HepG2 (cell line): ENCODE measurements around the gene TNK1. TPM values are rescaled to one million over a fixed set of nuclear protein-coding genes. Genes with fewer than 3 reads are reported as not detected.

Source experiments
- ATAC-seq: fragments of 200-7000 bp; cut with Tn5 transposase; 3 replicates; pipeline ENCODE4 v1.9.1; 2020; ENCODE audit warnings: mild to moderate bottlenecking, moderate library complexity
- BruUV-seq: library from RNA; stranded (reverse); fragments of 400-500 nt; replicated peaks from 2 replicates; lab custom pipeline; 2021; lab: Mats Ljungman, UMichigan
- CTCF ChIA-PET: fragments of 300-600 bp; formaldehyde crosslinking; extraction: SDS; loops from one replicate; lab custom pipeline; 2021; ENCODE audit warnings: low total read pairs, inconsistent platforms, low intra/inter-chr PET ratio; lab: Yijun Ruan, JAX
- POLR2A ChIA-PET: fragments of 350-600 bp; sonication (Branson Sonifier 250); formaldehyde crosslinking; loops from one replicate; lab custom pipeline; 2020; ENCODE audit warnings: antibody characterized with exemption, inconsistent platforms; lab: Yijun Ruan, JAX
- DNase-seq: peaks from one replicate; pipeline ENCODE4 v3.0.0-alpha.2; 2015; ENCODE audit warnings: low spot score
- FAIRE-seq: peaks from 3 replicates; lab custom pipeline; 2011; peaks lifted over from hg19 to GRCh38; lab: Jason Lieb, UNC
- H2AFZ ChIP-seq: one replicate; pipeline ENCODE4 v1.6.1; 2011; ENCODE audit warnings: low read length, inconsistent platforms
- H3K27ac ChIP-seq: fragments of 300-600 bp; 3 replicates; pipeline ENCODE4 v1.8.0; 2011; ENCODE audit warnings: mixed run types, mild to moderate bottlenecking, mixed read lengths, low read length, inconsistent platforms; ENCODE audit not compliant: insufficient read depth; ENCODE audit errors: extremely low read length
- H3K27me3 ChIP-seq, 2 experiments: fragments of 200-600 bp in 1 of 2; 2 replicates in 1 of 2; 3 replicates in 1 of 2; pipeline versions ENCODE4 v1.6.0 to v1.8.0; 2011; ENCODE audit warnings: low read length in 2 of 2, mild to moderate bottlenecking in 2 of 2, moderate library complexity in 2 of 2, inconsistent platforms in 1 of 2; ENCODE audit not compliant: insufficient read depth in 2 of 2, control insufficient read depth in 1 of 2
- H3K36me3 ChIP-seq, 2 experiments: fragments of 200-600 bp in 1 of 2; replicated peaks in 1 of 2; 2 replicates in 1 of 2; 3 replicates in 1 of 2; pipeline versions ENCODE4 v1.5.1 to v1.8.0; 2011; ENCODE audit warnings: low read length in 2 of 2, inconsistent platforms in 1 of 2; ENCODE audit not compliant: insufficient read depth in 2 of 2, control insufficient read depth in 1 of 2
- H3K4me1 ChIP-seq: 2 replicates; pipeline ENCODE4 v1.5.1; 2012; ENCODE audit warnings: low read length, inconsistent platforms; ENCODE audit not compliant: insufficient read depth
- H3K4me2 ChIP-seq: 2 replicates; pipeline ENCODE4 v1.6.0; 2011; ENCODE audit warnings: low read depth, low read length, inconsistent platforms
- H3K4me3 ChIP-seq, 3 experiments: fragments of 200-600 bp in 1 of 3; sonication (generic), shearing (Covaris generic) in 1 of 3; replicated peaks in 1 of 3; 2 replicates each; pipeline ENCODE4 v1.5.1; 2011 to 2016; ENCODE audit warnings: low read length in 3 of 3, inconsistent platforms in 2 of 3, low read depth in 2 of 3, mild to moderate bottlenecking in 2 of 3, control low read depth in 1 of 3, mixed read lengths in 1 of 3; ENCODE audit not compliant: insufficient read depth in 1 of 3
- H3K79me2 ChIP-seq: one replicate; pipeline ENCODE4 v1.6.1; 2011; ENCODE audit warnings: low read length, inconsistent platforms; ENCODE audit not compliant: insufficient read depth
- H3K9ac ChIP-seq: 2 replicates; pipeline ENCODE4 v1.6.0; 2011; ENCODE audit warnings: mild to moderate bottlenecking, low read depth, low read length, inconsistent platforms; ENCODE audit not compliant: insufficient read depth
- H3K9me3 ChIP-seq: 2 replicates; pipeline ENCODE4 v1.5.1; 2012; ENCODE audit warnings: mild to moderate bottlenecking, low read length
- H4K20me1 ChIP-seq: 2 replicates; pipeline ENCODE4 v1.6.0; 2011; ENCODE audit warnings: inconsistent platforms, mild to moderate bottlenecking, low read length, moderate library complexity; ENCODE audit not compliant: insufficient read depth
- ARID2 ChIP-seq: sonication (generic); formaldehyde crosslinking; IDR thresholded peaks from 2 replicates; pipeline ENCODE4 v1.8.1; 2022; ENCODE audit warnings: mild to moderate bottlenecking, missing genetic modification reagents, borderline replicate concordance
- BHLHE40 ChIP-seq: IDR thresholded peaks from 2 replicates; pipeline ENCODE4 v1.6.1; 2011; ENCODE audit warnings: low read length, improper control_type of control experiment
- CTCF ChIP-seq: sonication (generic); formaldehyde crosslinking; IDR thresholded peaks from 2 replicates; pipeline ENCODE4 v1.5.0; 2020; ENCODE audit warnings: mild to moderate bottlenecking, missing genetic modification reagents, moderate library complexity
- DMTF1 ChIP-seq: sonication (generic); formaldehyde crosslinking; IDR thresholded peaks from 2 replicates; pipeline ENCODE4 v1.4.0; 2020; ENCODE audit warnings: mild to moderate bottlenecking, missing genetic modification reagents
- HOXA9 ChIP-seq: sonication (generic); formaldehyde crosslinking; IDR thresholded peaks from 2 replicates; pipeline ENCODE4 v1.8.1; 2022; ENCODE audit warnings: missing genetic modification reagents, mild to moderate bottlenecking, moderate library complexity, borderline replicate concordance
- JARID2 ChIP-seq: sonication (generic); formaldehyde crosslinking; IDR thresholded peaks from 2 replicates; pipeline ENCODE4 v1.8.1; 2023; ENCODE audit warnings: missing genetic modification reagents, inconsistent platforms; ENCODE audit not compliant: insufficient replicate concordance
- NAIF1 ChIP-seq: sonication (generic); formaldehyde crosslinking; IDR thresholded peaks from 2 replicates; pipeline ENCODE4 v1.5.0; 2020; ENCODE audit warnings: mild to moderate bottlenecking, missing genetic modification reagents, borderline replicate concordance
- NFAT5 ChIP-seq: sonication (generic); formaldehyde crosslinking; IDR thresholded peaks from 2 replicates; pipeline ENCODE4 v1.4.0; 2020; ENCODE audit warnings: missing genetic modification reagents
- NR2C2 ChIP-seq: sonication (generic); formaldehyde crosslinking; IDR thresholded peaks from 2 replicates; pipeline ENCODE4 v1.4.0; 2020; ENCODE audit warnings: missing genetic modification reagents, mild to moderate bottlenecking, moderate library complexity, borderline replicate concordance
- PITX1 ChIP-seq: sonication (generic); formaldehyde crosslinking; IDR thresholded peaks from 2 replicates; pipeline ENCODE4 v1.5.1; 2020; ENCODE audit warnings: mild to moderate bottlenecking, missing genetic modification reagents
- RBAK ChIP-seq: sonication (generic); formaldehyde crosslinking; IDR thresholded peaks from 2 replicates; pipeline ENCODE4 v1.5.1; 2020; ENCODE audit warnings: mild to moderate bottlenecking, missing genetic modification reagents
- SALL2 ChIP-seq: sonication (generic); formaldehyde crosslinking; IDR thresholded peaks from 2 replicates; pipeline ENCODE4 v1.8.1; 2023; ENCODE audit warnings: mild to moderate bottlenecking, missing genetic modification reagents, inconsistent platforms
- SIN3B ChIP-seq: fragments of 150-350 bp; IDR thresholded peaks from 2 replicates; pipeline ENCODE4 v1.6.1; 2014; ENCODE audit warnings: low read length
- STAG1 ChIP-seq: sonication (generic); formaldehyde crosslinking; IDR thresholded peaks from 2 replicates; pipeline ENCODE4 v1.4.0; 2020; ENCODE audit warnings: missing genetic modification reagents
- ZBTB3 ChIP-seq: sonication (generic); formaldehyde crosslinking; IDR thresholded peaks from 2 replicates; pipeline ENCODE4 v1.4.0; 2020; ENCODE audit warnings: low read depth, mild to moderate bottlenecking, moderate library complexity, missing genetic modification reagents, borderline replicate concordance
- ZNF224 ChIP-seq: sonication (generic); formaldehyde crosslinking; IDR thresholded peaks from 2 replicates; pipeline ENCODE4 v1.5.0; 2020; ENCODE audit warnings: mild to moderate bottlenecking, missing genetic modification reagents
- ZNF446 ChIP-seq: sonication (generic); formaldehyde crosslinking; IDR thresholded peaks from 2 replicates; pipeline ENCODE4 v1.5.0; 2020; ENCODE audit warnings: mild to moderate bottlenecking, missing genetic modification reagents
- WGBS: methylation state at CpG from one replicate; pipeline ENCODE4 v1.1.6; 2017; ENCODE audit warnings: low lambda C conversion rate; 5-methylcytosine and 5-hydroxymethylcytosine counted together
- in situ Hi-C: cut with HindIII; loops from 2 replicates; pipeline ENCODE4 v1.10.0; 2017; ENCODE audit warnings: low pct_unique_long_range_greater_than_20kb; ENCODE audit not compliant: extremely low pct_ligation_motif_present
- intact Hi-C: fragments of 100-400 bp; cut with micrococcal nuclease; formaldehyde crosslinking; loops from one replicate; pipeline ENCODE4 v1.10.0; 2022; ENCODE audit not compliant: unreplicated experiment
- polyA plus RNA-seq, 8 experiments: library from polyadenylated mRNA; depleted of rRNA in 3 of 8; stranded (reverse) in 7 of 8; unstranded in 1 of 8; fragments of >200 nt; fragmentation: Illumina TruSeq in 4 of 8; extraction: Trizol in 4 of 8; gene quantifications; 2 replicates each; pipeline versions ENCODE4 v1.2.1 to v1.2.3, GENCODE V29; 2011 to 2016; ENCODE audit warnings: low read depth in 4 of 8, missing spikeins in 1 of 8, mixed read lengths in 1 of 8; ENCODE audit not compliant: insufficient read depth in 1 of 8
- total RNA-seq, 5 experiments: library from RNA; depleted of rRNA; stranded (reverse); fragments of >200 nt; fragmentation: Illumina TruSeq; extraction: Trizol; gene quantifications; 2 replicates each; pipeline ENCODE4 v1.2.3, GENCODE V29; 2016; ENCODE audit warnings: low read depth in 1 of 5

TNK1 gene
- total and polyA plus RNA-seq, 2 of the 13 experiments (the other 11 are each of a cell fraction or from before 2014, with no cell fraction given), result 2.0 to 3.5 TPM

- H2AFZ ChIP-seq, result no peak overlapping the region
- H3K4me1 ChIP-seq, result peaks cover 10% of the 10 kb centered on the region
- DNase-seq (no peak), FAIRE-seq (no peak), ATAC-seq (no peak)
- H3K36me3 ChIP-seq, result no peaks in the 10 kb centered on the region
- CTCF ChIA-PET, result no interaction called here
- BruUV-seq, result no TSS peak
- H3K4me2 ChIP-seq, result no peak overlapping the region
- intact Hi-C loops, result no loop called here
- H3K9ac ChIP-seq, result no peak overlapping the region
- no peak overlapping the region for H3K4me3 ChIP-seq
- POLR2A ChIA-PET, result interaction anchor here (0.7 to 1.3 kb wide), 2 partner anchors 9 to 33 kb away, joined by 3 to 4 read pairs; partner anchors contain the start of gene TMEM256
- in situ Hi-C loops, result no loop called here
- H3K27me3 ChIP-seq, result peaks cover 0 to 14% of the 10 kb centered on the region in 2 experiments; a peak in 3 of 5 replicates
- no peaks in the 10 kb centered on the region for H4K20me1 ChIP-seq
- no peaks in the 10 kb centered on the region for H3K79me2 ChIP-seq
- no peak for TF ChIP-seq JARID2 (CRISPR knock-in tag)
- TF ChIP-seq ARID2, result no peak
- no peak for TF ChIP-seq RBAK
- TF ChIP-seq CTCF (CRISPR knock-in tag), result no peak
- TF ChIP-seq NFAT5 (CRISPR knock-in tag), result no peak
- TF ChIP-seq ZBTB3 (CRISPR knock-in tag), result no peak
- TF ChIP-seq SALL2, result no peak
- no peak for TF ChIP-seq BHLHE40
- TF ChIP-seq STAG1 (CRISPR knock-in tag), result no peak
- TF ChIP-seq NAIF1, result no peak
- TF ChIP-seq SIN3B, result no peak
- no peak for TF ChIP-seq HOXA9 (CRISPR knock-in tag)
- TF ChIP-seq NR2C2 (CRISPR knock-in tag), result no peak
- no peak for TF ChIP-seq PITX1 (CRISPR knock-in tag)
- TF ChIP-seq DMTF1 (CRISPR knock-in tag), result no peak
- no peak for TF ChIP-seq ZNF446 (CRISPR knock-in tag)
- TF ChIP-seq ZNF224, result no peak
- WGBS, result 42% methylated on average over 4 of the region's 4 CpGs
- no peak overlapping the region for H3K27ac ChIP-seq
- no peaks in the 10 kb centered on the region for H3K9me3 ChIP-seq
Observed at GRCh38 chr17:7370853-7371252, 10.0 kb upstream of the TNK1 start.
